ENCODE data around the gene VRK3.

GRCh38 chr19:49976496-49976895, 48.7 kb downstream of the VRK3 start:
- TF ChIP-seq, protein P1, sequence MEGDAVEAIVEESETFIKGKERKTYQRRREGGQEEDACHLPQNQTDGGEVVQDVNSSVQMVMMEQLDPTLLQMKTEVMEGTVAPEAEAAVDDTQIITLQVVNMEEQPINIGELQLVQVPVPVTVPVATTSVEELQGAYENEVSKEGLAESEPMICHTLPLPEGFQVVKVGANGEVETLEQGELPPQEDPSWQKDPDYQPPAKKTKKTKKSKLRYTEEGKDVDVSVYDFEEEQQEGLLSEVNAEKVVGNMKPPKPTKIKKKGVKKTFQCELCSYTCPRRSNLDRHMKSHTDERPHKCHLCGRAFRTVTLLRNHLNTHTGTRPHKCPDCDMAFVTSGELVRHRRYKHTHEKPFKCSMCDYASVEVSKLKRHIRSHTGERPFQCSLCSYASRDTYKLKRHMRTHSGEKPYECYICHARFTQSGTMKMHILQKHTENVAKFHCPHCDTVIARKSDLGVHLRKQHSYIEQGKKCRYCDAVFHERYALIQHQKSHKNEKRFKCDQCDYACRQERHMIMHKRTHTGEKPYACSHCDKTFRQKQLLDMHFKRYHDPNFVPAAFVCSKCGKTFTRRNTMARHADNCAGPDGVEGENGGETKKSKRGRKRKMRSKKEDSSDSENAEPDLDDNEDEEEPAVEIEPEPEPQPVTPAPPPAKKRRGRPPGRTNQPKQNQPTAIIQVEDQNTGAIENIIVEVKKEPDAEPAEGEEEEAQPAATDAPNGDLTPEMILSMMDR (conservative IDR thresholded peaks at IDR 0.05; ENCODE audit: low read depth, low read length) = no peak
- TF ChIP-seq EZH2 (IDR thresholded peaks at IDR 0.05; ENCODE audit: borderline replicate concordance, low read depth, low read length, poor library complexity, severe bottlenecking) = no peak

Data from A673 (cell line).